Motor neuron (in vitro differentiated cells): ENCODE results near the gene C1orf21. TPM values are rescaled to one million over a fixed set of nuclear protein-coding genes. Genes with fewer than 3 reads are reported as not detected.

Experiments
- ATAC-seq, 8 experiments: fragments of 200-7000 bp; cut with Tn5 transposase; replicated peaks in 6 of 8; 2 replicates each; pipeline ENCODE4 v1.8.0; 2021; ENCODE audit warnings: mild to moderate bottlenecking in 8 of 8, moderate library complexity in 8 of 8
- H3K27ac ChIP-seq, 2 donors: fragments of 250-450 bp; sonication (Bioruptor Pico); 2 replicates each; pipeline ENCODE4 v1.9.0; 2021; ENCODE audit warnings: antibody characterized with exemption in 2 of 2, mild to moderate bottlenecking in 2 of 2, moderate library complexity in 1 of 2
- H3K4me1 ChIP-seq, 2 donors: fragments of 250-450 bp; sonication (Bioruptor Pico); replicated peaks in 1 of 2; 2 replicates each; pipeline ENCODE4 v1.6.1; 2021; ENCODE audit warnings: antibody characterized with exemption in 2 of 2, mild to moderate bottlenecking in 2 of 2, moderate library complexity in 1 of 2
- H3K4me3 ChIP-seq, 5 donors: fragments of 250-450 bp; sonication (Bioruptor Pico); 2 replicates each; pipeline ENCODE4 v1.9.0; 2021; ENCODE audit warnings: antibody characterized with exemption in 5 of 5, mild to moderate bottlenecking in 5 of 5, moderate library complexity in 4 of 5
- WGBS, 10 experiments: fragments of 450-650 bp; shearing (Covaris generic); methylation state at CpG; one replicate each; pipeline ENCODE4 v1.0.0; 2022; 5-methylcytosine and 5-hydroxymethylcytosine counted together
- in situ Hi-C, 9 experiments: fragments of 400-800 bp; cut with MboI; loops; one replicate each; pipeline ENCODE4 v1.15.0; 2021; ENCODE audit warnings: low sequenced_read_pairs in 9 of 9, low pct_unique_long_range_greater_than_20kb in 2 of 9; ENCODE audit not compliant: unreplicated experiment in 9 of 9
- total RNA-seq, 8 experiments: library from RNA; unstranded; fragments of 300-600 nt; gene quantifications; 2 replicates each; pipeline versions ENCODE4 v1.2.3 to v1.2.4, GENCODE V29; 2022

C1orf21 gene
- total RNA-seq, 8 experiments from 2014 or later: 0.49 to 43.9 (median 17.9) TPM

GRCh38 chr1:184520336-184520735 lies 133.5 kb downstream of the C1orf21 start:
- Histone ChIP-seq H3K4me3 (no peak overlapping the region), H3K27ac (no peak overlapping the region), H3K4me1 (peaks cover 0 to 16% of the 10 kb centered on the region in 2 donors)
- in situ Hi-C loops: loop anchor here in 1 of 9 experiments (25.0 kb wide), 1 partner anchor 142 kb away; no protein-coding TSS in a partner anchor
- peak in 2 of 8 experiments; percentile 27 to 57 for ATAC-seq
- 13 to 56% (median 39%) methylated on average over 1 to 2 of the region's 2 CpGs; no CpG with 5 or more reads in 3 of the 10 experiments for WGBS, 10 experiments

DNA sequence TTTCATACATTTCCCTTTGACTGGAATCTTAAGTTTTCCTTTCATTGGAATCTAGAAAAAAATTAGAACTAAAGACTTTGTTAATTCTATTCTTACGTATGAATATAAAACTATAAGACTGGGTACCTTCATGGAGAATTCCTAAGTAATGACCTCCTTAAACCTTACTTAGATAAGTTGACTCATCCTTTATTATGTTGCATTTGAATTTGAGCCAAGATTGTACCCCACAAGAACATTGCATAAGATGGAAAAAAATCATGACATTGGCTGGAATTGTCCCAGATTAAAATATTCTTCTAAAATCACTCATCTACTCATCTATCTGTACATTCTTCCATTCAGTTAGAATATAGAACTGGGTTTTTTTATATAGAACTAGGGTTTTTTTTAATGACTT lies 137.4 kb downstream of the C1orf21 start:
- in situ Hi-C loops: loop anchor here in 1 of 9 experiments (25.0 kb wide), 1 partner anchor 138 kb away; no protein-coding TSS in a partner anchor
- ATAC-seq: no peak
- H3K4me3 ChIP-seq: no peak overlapping the region
- peaks cover 0 to 14% of the 10 kb centered on the region in 2 donors for H3K4me1 ChIP-seq
- H3K27ac ChIP-seq: no peak overlapping the region
- 79 to 100% (median 100%) methylated on average over 1 of the region's 1 CpG for WGBS, 10 experiments

DNA sequence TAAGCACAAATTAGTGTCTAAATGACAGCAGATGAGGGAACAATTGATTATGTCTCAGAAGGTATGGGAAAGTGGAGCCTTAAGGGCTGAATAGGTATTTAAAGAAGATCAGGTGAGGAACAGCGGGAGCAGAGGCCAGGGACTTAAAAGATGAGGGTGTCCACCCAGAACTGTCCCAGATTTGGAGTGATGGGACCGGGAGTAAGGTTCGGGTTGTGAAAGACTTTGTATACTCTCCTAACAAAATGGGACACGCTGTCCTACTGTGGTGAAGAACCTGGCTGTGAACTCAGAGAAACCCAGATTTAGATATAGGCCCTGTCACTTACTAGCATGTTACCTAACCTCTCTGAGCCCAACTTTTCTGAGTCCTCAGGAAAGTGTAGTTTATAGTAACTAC lies 140.6 kb downstream of the C1orf21 start:
- ATAC-seq: no peak
- no peak overlapping the region for H3K4me3 ChIP-seq
- H3K4me1 ChIP-seq: no peaks in the 10 kb centered on the region
- in situ Hi-C loops: no loop called here
- 60 to 100% (median 92%) methylated on average over 1 to 4 of the region's 4 CpGs; no CpG with 5 or more reads in 4 of the 10 experiments for WGBS, 10 experiments
- H3K27ac ChIP-seq: no peak overlapping the region

GRCh38 chr1:184530226-184530625 lies 143.4 kb downstream of the C1orf21 start:
- in situ Hi-C loops: no loop called here
- no peak overlapping the region for H3K4me3 ChIP-seq
- 60 to 100% (median 95%) methylated on average over 1 to 2 of the region's 2 CpGs for WGBS, 10 experiments
- no peaks in the 10 kb centered on the region for H3K4me1 ChIP-seq
- H3K27ac ChIP-seq: no peak overlapping the region
- no peak for ATAC-seq

GRCh38 chr1:184531296-184531695 lies 144.5 kb downstream of the C1orf21 start:
- in situ Hi-C loops: no loop called here
- H3K4me1 ChIP-seq: no peaks in the 10 kb centered on the region
- H3K27ac ChIP-seq: no peak overlapping the region
- no peak for ATAC-seq
- WGBS, 10 experiments: 13 to 100% (median 95%) methylated on average over 1 of the region's 1 CpG
- H3K4me3 ChIP-seq: no peak overlapping the region

- no peaks in the 10 kb centered on the region for H3K4me1 ChIP-seq
- no peak overlapping the region for H3K27ac ChIP-seq
- in situ Hi-C loops: no loop called here
- no peak for ATAC-seq
- H3K4me3 ChIP-seq: no peak overlapping the region
- 25 to 100% (median 68%) methylated on average over 1 to 2 of the region's 2 CpGs; no CpG with 5 or more reads in 2 of the 10 experiments for WGBS, 10 experiments
Measured at GRCh38 chr1:184532199-184532598, 145.4 kb downstream of the C1orf21 start.

- ATAC-seq: no peak
- in situ Hi-C loops: no loop called here
- WGBS, 10 experiments: 39 to 100% (median 83%) methylated on average over 1 to 2 of the region's 2 CpGs
- Histone ChIP-seq H3K27ac (no peak overlapping the region), H3K4me1 (no peaks in the 10 kb centered on the region), H3K4me3 (no peak overlapping the region)
Measured at GRCh38 chr1:184533049-184533448, 146.2 kb downstream of the C1orf21 start.

DNA sequence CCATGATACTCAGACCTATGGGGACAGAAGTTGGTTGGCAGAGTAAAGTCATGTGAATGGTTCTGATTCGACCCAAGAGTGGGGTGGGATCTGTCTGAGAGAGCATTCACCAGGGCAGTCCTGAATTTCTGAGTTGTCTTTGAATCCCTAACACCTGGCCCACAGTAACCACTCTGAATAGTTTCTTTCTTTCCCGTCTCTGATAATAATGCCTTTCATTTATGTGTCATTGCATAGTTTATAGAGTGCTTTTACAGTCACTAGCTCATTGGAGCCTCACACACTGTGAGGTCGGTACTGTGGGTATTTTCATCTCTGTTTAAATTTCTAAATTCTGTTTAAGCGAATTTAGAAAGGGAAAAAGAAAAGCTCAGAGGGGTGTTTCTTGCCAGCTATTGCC lies 147.1 kb downstream of the C1orf21 start:
- WGBS, 10 experiments: 56 to 100% (median 86%) methylated on average over 1 to 4 of the region's 4 CpGs; no CpG with 5 or more reads in 2 of the 10 experiments
- Histone ChIP-seq H3K4me1 (no peaks in the 10 kb centered on the region), H3K4me3 (no peak overlapping the region), H3K27ac (no peak overlapping the region)
- peak in 1 of 8 experiments; percentile 32 for ATAC-seq
- in situ Hi-C loops: no loop called here

- H3K4me1 ChIP-seq: no peaks in the 10 kb centered on the region
- H3K27ac ChIP-seq: no peak overlapping the region
- ATAC-seq: peak in 1 of 8 experiments; percentile 28
- in situ Hi-C loops: no loop called here
- 0 to 100% (median 83%) methylated on average over 1 to 7 of the region's 7 CpGs; no CpG with 5 or more reads in 1 of the 10 experiments for WGBS, 10 experiments
- H3K4me3 ChIP-seq: no peak overlapping the region
Measured at GRCh38 chr1:184534690-184535089, 147.9 kb downstream of the C1orf21 start.

DNA sequence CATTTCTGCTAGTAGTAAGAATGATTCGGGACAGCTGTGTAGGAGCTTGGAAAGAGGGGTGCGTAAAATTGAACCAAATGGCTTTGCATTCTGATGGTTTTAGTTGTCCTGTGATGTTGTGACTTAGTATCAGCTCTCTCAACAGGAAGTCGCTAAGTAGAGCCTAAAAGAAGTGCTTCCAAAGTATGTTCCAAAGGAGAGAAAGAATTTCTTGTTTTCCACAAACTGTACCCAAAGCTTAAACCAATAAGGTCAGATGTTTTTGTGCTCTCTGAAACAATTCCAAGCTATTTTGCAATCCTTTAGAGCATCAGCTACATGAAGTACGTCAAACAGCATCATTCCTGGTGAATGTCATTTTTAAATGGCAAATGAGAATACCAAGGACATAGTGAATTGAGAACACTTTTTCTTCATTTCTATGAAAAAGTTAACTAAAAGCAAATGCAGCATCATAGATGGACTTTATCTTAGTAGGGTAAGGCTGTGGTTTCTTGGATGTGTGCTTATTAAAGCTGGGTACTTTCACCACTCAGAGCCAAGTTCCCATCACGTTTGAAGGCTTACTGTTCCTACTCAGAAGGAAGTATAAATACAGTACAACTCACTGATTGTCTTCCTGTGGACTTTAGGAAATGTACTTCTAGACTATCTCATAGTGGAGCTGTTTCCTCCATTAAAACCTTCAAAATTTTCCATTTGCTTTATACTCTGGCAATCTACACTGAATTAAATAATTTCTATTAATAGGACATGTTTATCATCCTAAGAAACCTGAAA lies 148.6 kb downstream of the C1orf21 start:
- no peak overlapping the region for H3K4me3 ChIP-seq
- H3K4me1 ChIP-seq: no peaks in the 10 kb centered on the region
- in situ Hi-C loops: no loop called here
- no peak for ATAC-seq
- 9 to 100% (median 90%) methylated on average over 2 to 5 of the region's 5 CpGs for WGBS, 10 experiments
- no peak overlapping the region for H3K27ac ChIP-seq

DNA sequence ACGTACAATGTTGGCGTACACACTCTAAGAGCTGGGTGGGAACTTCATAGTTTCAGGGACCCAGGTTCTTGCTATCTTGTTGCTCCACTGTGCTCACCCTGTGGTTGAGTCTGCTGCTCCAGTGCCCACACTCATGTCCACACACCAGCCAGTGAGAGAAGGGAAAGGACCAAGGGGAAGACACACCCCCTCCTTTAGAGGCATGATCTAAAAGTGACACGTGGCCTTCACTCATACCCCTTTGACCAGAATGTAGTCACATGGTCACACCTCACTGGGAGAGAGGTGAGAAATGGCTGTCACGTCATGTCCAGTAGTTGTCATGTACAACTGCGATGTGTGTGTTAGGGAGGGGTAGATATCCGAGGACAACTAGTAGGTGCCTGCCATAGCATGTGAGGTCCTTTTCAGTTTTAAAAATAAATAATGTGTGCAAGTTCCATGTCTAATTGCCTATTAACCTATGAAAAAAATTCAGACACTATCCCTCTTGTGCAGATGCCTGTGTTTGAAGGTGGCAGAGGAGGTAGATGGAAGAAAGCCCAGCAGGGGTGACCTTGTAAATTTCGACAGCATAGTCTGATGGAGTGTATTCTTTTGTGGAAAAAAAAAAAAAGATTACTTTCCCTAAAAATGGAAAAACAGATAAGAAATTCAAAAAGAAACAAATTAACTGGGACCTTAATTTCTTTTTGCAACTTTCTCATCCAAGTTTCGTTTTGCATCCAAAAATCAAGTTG lies 149.6 kb downstream of the C1orf21 start:
- H3K27ac ChIP-seq: no peak overlapping the region
- no peak for ATAC-seq
- no peaks in the 10 kb centered on the region for H3K4me1 ChIP-seq
- H3K4me3 ChIP-seq: no peak overlapping the region
- in situ Hi-C loops: no loop called here
- WGBS, 10 experiments: 21 to 100% (median 90%) methylated on average over 2 to 8 of the region's 8 CpGs; no CpG with 5 or more reads in 1 of the 10 experiments

DNA sequence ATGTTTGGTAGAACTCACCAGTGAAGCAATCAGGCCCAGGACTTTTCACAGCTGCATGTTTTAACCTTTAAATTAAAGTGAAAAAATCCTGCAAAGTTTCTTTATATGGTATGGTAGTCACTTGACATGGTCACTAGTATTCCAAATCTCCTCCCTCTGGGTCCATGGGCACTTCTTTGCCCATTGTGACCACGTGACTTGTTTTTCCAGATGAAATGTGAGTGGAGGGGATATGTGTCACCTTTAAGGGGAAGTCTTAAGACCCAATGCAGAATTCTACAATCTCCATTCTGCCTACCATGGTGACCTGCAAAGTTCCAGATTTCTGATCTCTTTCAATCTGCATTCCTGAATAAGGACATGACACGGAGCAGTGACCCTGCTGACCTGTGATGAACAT lies 152.8 kb downstream of the C1orf21 start:
- H3K27ac ChIP-seq: no peak overlapping the region
- no peak overlapping the region for H3K4me3 ChIP-seq
- in situ Hi-C loops: no loop called here
- no peaks in the 10 kb centered on the region for H3K4me1 ChIP-seq
- ATAC-seq: no peak
- WGBS, 10 experiments: 57 to 100% (median 86%) methylated on average over 1 to 2 of the region's 2 CpGs; no CpG with 5 or more reads in 3 of the 10 experiments

- in situ Hi-C loops: no loop called here
- Histone ChIP-seq H3K4me1 (no peaks in the 10 kb centered on the region), H3K27ac (no peak overlapping the region), H3K4me3 (no peak overlapping the region)
- 28 to 100% (median 90%) methylated on average over 1 to 9 of the region's 9 CpGs; no CpG with 5 or more reads in 1 of the 10 experiments for WGBS, 10 experiments
- peak in 1 of 8 experiments; percentile 37 for ATAC-seq
Measured at GRCh38 chr1:184541537-184542152, 154.8 kb downstream of the C1orf21 start.
